ENCODE results near the gene GALNT12.

DNA sequence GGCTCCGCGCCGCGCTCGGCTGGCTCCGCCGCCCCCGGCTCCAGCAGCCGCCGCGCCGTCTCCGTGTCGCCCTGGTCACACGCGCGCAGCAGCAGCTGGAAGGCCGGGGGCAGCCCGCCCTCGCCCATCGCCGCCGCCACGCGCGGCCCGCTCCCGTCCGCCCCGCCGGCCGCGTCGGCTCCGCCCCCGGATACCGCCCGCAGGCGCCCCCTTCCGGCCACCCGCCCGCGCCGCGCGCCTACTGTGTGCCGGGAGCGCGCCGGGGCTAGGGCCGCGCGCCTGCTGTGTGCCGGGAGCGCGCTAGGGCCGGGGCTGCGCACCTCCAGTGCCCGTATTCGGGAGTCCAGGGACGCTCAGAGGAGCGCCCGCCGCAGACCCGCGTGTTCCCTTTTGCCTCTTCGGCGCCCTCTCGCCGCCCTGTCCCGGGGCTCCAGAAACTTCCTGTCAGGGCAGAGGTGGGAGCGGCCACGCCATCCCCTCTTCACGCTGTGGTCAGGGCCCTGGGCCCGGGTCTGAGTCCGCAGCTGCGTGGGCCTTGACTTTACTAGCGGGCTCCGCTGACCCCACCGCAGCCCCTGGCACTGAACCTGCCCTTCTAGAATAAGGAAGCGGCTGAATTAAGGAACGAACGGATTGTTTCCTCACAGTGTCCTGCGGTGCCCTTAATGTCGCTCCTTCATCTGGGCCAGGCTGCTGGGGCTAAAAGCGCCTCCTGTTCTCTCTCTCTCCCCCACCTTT is 10.9 kb upstream of the GALNT12 start, which contains the start of gene ANKS6:
- TF ChIP-seq EZH2 (IDR thresholded peaks at IDR 0.05; ENCODE audit: low read depth, unreplicated experiment) (no peak), EZH2phosphoT487 (IDR thresholded peaks at IDR 0.05; ENCODE audit: unreplicated experiment) (no peak), POLR2AphosphoS5 (IDR thresholded peaks at IDR 0.05; ENCODE audit: low read depth) (peak; percentile 55; the same call in 1 of the 2 replicates), CREB1 (CRISPR knock-in tag; IDR thresholded peaks at IDR 0.05; ENCODE audit: low read depth) (no peak), ZNF114 (CRISPR knock-in tag; IDR thresholded peaks at IDR 0.05) (no peak), STAT1 (IDR thresholded peaks at IDR 0.05; ENCODE audit: unreplicated experiment) (no peak), NANOG (IDR thresholded peaks at IDR 0.05; ENCODE audit: borderline replicate concordance) (no peak)
- TF ChIP-seq, protein P1, sequence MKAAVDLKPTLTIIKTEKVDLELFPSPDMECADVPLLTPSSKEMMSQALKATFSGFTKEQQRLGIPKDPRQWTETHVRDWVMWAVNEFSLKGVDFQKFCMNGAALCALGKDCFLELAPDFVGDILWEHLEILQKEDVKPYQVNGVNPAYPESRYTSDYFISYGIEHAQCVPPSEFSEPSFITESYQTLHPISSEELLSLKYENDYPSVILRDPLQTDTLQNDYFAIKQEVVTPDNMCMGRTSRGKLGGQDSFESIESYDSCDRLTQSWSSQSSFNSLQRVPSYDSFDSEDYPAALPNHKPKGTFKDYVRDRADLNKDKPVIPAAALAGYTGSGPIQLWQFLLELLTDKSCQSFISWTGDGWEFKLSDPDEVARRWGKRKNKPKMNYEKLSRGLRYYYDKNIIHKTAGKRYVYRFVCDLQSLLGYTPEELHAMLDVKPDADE (IDR thresholded peaks at IDR 0.05) = no peak
- TF ChIP-seq, protein P2, sequence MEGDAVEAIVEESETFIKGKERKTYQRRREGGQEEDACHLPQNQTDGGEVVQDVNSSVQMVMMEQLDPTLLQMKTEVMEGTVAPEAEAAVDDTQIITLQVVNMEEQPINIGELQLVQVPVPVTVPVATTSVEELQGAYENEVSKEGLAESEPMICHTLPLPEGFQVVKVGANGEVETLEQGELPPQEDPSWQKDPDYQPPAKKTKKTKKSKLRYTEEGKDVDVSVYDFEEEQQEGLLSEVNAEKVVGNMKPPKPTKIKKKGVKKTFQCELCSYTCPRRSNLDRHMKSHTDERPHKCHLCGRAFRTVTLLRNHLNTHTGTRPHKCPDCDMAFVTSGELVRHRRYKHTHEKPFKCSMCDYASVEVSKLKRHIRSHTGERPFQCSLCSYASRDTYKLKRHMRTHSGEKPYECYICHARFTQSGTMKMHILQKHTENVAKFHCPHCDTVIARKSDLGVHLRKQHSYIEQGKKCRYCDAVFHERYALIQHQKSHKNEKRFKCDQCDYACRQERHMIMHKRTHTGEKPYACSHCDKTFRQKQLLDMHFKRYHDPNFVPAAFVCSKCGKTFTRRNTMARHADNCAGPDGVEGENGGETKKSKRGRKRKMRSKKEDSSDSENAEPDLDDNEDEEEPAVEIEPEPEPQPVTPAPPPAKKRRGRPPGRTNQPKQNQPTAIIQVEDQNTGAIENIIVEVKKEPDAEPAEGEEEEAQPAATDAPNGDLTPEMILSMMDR (conservative IDR thresholded peaks at IDR 0.05; ENCODE audit: low read depth in 2 of 2) = peak in 1 of 2 experiments; percentile 66; a peak in 2 of 4 replicates
- TF ChIP-seq, protein P3, sequence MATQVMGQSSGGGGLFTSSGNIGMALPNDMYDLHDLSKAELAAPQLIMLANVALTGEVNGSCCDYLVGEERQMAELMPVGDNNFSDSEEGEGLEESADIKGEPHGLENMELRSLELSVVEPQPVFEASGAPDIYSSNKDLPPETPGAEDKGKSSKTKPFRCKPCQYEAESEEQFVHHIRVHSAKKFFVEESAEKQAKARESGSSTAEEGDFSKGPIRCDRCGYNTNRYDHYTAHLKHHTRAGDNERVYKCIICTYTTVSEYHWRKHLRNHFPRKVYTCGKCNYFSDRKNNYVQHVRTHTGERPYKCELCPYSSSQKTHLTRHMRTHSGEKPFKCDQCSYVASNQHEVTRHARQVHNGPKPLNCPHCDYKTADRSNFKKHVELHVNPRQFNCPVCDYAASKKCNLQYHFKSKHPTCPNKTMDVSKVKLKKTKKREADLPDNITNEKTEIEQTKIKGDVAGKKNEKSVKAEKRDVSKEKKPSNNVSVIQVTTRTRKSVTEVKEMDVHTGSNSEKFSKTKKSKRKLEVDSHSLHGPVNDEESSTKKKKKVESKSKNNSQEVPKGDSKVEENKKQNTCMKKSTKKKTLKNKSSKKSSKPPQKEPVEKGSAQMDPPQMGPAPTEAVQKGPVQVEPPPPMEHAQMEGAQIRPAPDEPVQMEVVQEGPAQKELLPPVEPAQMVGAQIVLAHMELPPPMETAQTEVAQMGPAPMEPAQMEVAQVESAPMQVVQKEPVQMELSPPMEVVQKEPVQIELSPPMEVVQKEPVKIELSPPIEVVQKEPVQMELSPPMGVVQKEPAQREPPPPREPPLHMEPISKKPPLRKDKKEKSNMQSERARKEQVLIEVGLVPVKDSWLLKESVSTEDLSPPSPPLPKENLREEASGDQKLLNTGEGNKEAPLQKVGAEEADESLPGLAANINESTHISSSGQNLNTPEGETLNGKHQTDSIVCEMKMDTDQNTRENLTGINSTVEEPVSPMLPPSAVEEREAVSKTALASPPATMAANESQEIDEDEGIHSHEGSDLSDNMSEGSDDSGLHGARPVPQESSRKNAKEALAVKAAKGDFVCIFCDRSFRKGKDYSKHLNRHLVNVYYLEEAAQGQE (IDR thresholded peaks at IDR 0.05; ENCODE audit: unreplicated experiment) = no peak
